HL-60/S4 treated with retinoic acid at 250 ng/mL for 4 days and 3 days (cell line): Measurements from ENCODE around the gene IL12A.

Experiments used
- in situ Hi-C: fragments of 300-500 bp; cut with MboI; formaldehyde crosslinking; loops from 2 replicates; pipeline ENCODE4 v1.7.0; 2022; ENCODE audit warnings: low sequenced_read_pairs

Gene IL12A

GRCh38 chr3:160023476-160023875 is 34.8 kb downstream of the IL12A start:
- in situ Hi-C loops: no loop called here

DNA sequence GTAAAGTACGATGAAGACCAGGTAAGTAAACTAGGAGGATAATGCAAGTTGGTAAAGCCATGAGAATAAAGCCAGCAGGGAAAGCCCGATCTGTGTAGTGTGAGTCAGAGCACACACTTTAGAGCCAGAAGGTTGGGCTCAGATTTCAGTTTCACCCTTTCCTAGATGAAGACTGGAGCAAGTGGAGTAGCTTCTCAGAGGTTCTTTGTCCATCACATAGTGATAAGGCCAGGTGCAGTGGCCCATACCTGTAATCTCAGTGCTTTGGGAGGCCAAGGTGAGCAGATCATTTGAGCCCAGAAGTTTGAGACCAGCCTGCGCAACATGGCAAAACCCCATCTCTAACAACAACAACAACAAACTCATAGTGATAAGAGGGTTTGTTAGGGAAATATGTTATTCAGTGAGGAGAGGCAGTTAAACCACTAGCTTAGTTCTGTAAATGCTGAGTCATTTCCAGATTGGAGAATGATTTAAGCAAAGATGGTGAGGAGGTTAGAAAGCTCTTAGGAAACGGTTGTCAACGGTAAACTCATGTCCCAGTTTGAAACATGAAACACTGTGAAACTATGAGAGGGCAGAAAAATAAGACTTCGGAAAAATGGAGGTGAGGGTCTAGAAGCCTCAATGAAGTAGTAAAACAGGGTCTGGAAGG is 39.0 kb downstream of the IL12A start:
- in situ Hi-C loops: no loop called here

- in situ Hi-C loops: no loop called here
Observed at GRCh38 chr3:160035757-160036156, 47.1 kb downstream of the IL12A start.

- in situ Hi-C loops: no loop called here
Observed at GRCh38 chr3:160038862-160039562, 50.4 kb downstream of the IL12A start.

- in situ Hi-C loops: no loop called here
Observed at GRCh38 chr3:160040181-160040580, 51.5 kb downstream of the IL12A start.

- in situ Hi-C loops: no loop called here
Observed at GRCh38 chr3:160041465-160041864, 52.8 kb downstream of the IL12A start.

DNA sequence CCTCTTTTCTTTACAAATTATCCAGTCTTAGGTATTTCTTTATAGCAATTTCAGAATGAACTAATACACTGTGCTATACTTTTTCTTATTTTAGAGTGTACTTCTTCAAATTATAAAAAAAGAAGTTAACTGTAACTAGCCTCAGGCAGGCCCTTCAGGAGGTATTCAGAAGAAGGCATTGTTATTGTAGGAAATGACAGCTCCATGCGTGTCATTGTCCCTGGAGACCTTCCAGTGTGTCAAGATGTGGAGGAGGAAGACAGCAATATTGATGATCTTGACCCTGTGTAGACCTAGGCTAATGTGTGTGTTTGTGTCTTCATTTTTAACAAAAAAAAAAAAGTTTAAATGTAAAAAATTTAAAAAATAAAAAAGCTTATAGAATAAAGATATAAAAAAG is 55.5 kb downstream of the IL12A start:
- in situ Hi-C loops: no loop called here
